Fibroblast of lung (primary cell): ENCODE measurements around the gene USP17L27. TPM values are rescaled to one million over a fixed set of nuclear protein-coding genes. Genes with fewer than 3 reads are reported as not detected.
"Not testable (repeated sequence)": the region's sequence is repeated elsewhere in the genome, so short reads cannot be mapped to it uniquely, and the experiment has no call there.

ENCODE experiments used
- DNase-seq, 2 donors: peaks; one replicate each; pipeline versions ENCODE4 v3.0.0 to v3.0.0-alpha.2; 2010; ENCODE audit warnings: low read depth in 2 of 2
- H2AFZ ChIP-seq: 2 replicates; pipeline ENCODE4 v1.5.1; 2012; ENCODE audit warnings: low read length, control low read depth, inconsistent platforms
- H3K27ac ChIP-seq: 2 replicates; pipeline ENCODE4 v1.5.1; 2011; ENCODE audit warnings: low read length, control low read depth; ENCODE audit not compliant: insufficient read depth
- H3K27me3 ChIP-seq: 2 replicates; pipeline ENCODE4 v1.5.1; 2011; ENCODE audit warnings: mild to moderate bottlenecking, low read length; ENCODE audit not compliant: control insufficient read depth, insufficient read depth
- H3K36me3 ChIP-seq: 2 replicates; pipeline ENCODE4 v1.5.1; 2011; ENCODE audit warnings: low read length; ENCODE audit not compliant: control insufficient read depth, insufficient read depth
- H3K4me1 ChIP-seq: 2 replicates; pipeline ENCODE4 v1.5.1; 2011; ENCODE audit warnings: low read length; ENCODE audit not compliant: control insufficient read depth, insufficient read depth; ENCODE audit errors: extremely low read depth
- H3K4me2 ChIP-seq: 2 replicates; pipeline ENCODE4 v1.5.1; 2011; ENCODE audit warnings: low read length, control low read depth; ENCODE audit not compliant: insufficient read depth; ENCODE audit errors: extremely low read depth
- H3K4me3 ChIP-seq, 4 experiments: fragments of 200-600 bp in 1 of 4; sonication (generic) in 1 of 4; replicated peaks in 1 of 4; 2 replicates each; pipeline ENCODE4 v1.5.1; 2011 to 2016; ENCODE audit warnings: low read length in 4 of 4, low read depth in 3 of 4, mild to moderate bottlenecking in 3 of 4, control low read depth in 2 of 4, inconsistent platforms in 1 of 4, mixed read lengths in 1 of 4; ENCODE audit not compliant: insufficient read depth in 1 of 4; ENCODE audit errors: control extremely low read depth in 1 of 4
- H3K79me2 ChIP-seq: 2 replicates; pipeline ENCODE4 v1.5.1; 2012; ENCODE audit warnings: mild to moderate bottlenecking, low read length, inconsistent platforms; ENCODE audit not compliant: control insufficient read depth, insufficient read depth
- H3K9ac ChIP-seq: 2 replicates; pipeline ENCODE4 v1.5.1; 2011; ENCODE audit warnings: mild to moderate bottlenecking, low read length, control low read depth; ENCODE audit not compliant: insufficient read depth
- H3K9me3 ChIP-seq: 2 replicates; pipeline ENCODE4 v1.5.1; 2012; ENCODE audit warnings: low read depth, low read length; ENCODE audit not compliant: control insufficient read depth, insufficient read depth
- H4K20me1 ChIP-seq: 2 replicates; pipeline ENCODE4 v1.5.1; 2011; ENCODE audit warnings: low read length; ENCODE audit not compliant: control insufficient read depth, insufficient read depth; ENCODE audit errors: extremely low read depth
- polyA minus RNA-seq: library from RNA; depleted of rRNA, polyadenylated mRNA; stranded (reverse); fragments of >200 nt; gene quantifications from 2 replicates; pipeline ENCODE4 v1.2.3, GENCODE V29; 2011; ENCODE audit warnings: low replicate concordance
- polyA plus RNA-seq, 2 donors: library from polyadenylated mRNA; depleted of rRNA in 1 of 2; stranded (reverse) in 1 of 2; unstranded in 1 of 2; fragments of >200 nt; gene quantifications; 2 replicates each; pipeline ENCODE4 v1.2.1, GENCODE V29; 2011 to 2012; ENCODE audit warnings: missing spikeins in 1 of 2
- total RNA-seq: library from RNA; depleted of rRNA; stranded (reverse); fragments of >200 nt; gene quantifications from 2 replicates; pipeline ENCODE4 v1.2.1, GENCODE V29; 2014

The USP17L27 gene, protein sequence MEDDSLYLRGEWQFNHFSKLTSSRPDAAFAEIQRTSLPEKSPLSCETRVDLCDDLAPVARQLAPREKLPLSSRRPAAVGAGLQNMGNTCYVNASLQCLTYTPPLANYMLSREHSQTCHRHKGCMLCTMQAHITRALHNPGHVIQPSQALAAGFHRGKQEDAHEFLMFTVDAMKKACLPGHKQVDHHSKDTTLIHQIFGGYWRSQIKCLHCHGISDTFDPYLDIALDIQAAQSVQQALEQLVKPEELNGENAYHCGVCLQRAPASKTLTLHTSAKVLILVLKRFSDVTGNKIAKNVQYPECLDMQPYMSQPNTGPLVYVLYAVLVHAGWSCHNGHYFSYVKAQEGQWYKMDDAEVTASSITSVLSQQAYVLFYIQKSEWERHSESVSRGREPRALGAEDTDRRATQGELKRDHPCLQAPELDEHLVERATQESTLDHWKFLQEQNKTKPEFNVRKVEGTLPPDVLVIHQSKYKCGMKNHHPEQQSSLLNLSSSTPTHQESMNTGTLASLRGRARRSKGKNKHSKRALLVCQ
- not detected in 2 replicates for total RNA-seq
- not detected in 2 replicates for polyA plus RNA-seq
- polyA plus RNA-seq (2012) = not detected in 2 replicates
- not detected in 2 replicates for polyA minus RNA-seq

DNA sequence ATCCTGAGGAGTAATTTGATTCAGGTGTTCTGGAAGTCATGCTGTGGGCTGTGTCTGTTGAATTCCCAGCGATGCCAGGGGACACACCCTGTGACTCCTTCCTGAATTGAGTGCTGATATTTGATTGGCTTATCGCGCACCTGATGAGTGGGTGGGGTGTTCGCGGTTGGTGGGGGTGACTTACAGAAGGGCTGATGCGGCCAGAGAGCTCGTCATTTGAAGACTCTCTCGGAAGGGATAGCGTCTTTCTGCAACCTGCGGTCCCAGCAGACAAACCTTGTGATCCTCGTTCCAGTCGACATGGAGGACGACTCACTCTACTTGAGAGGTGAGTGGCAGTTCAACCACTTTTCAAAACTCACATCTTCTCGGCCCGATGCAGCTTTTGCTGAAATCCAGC lies at the start of gene USP17L27:
Gene USP17L27, plus strand, starts transcription at position 301 of the 400 bp plus-strand sequence. Its CDS starts 0 bp downstream, at position 301.
- H3K9me3 ChIP-seq, H2AFZ ChIP-seq, H4K20me1 ChIP-seq, H3K4me3 ChIP-seq, H3K9ac ChIP-seq, H3K36me3 ChIP-seq, H3K4me1 ChIP-seq, DNase-seq, H3K27ac ChIP-seq, H3K79me2 ChIP-seq, H3K27me3 ChIP-seq, H3K4me2 ChIP-seq: not testable (repeated sequence)

DNA sequence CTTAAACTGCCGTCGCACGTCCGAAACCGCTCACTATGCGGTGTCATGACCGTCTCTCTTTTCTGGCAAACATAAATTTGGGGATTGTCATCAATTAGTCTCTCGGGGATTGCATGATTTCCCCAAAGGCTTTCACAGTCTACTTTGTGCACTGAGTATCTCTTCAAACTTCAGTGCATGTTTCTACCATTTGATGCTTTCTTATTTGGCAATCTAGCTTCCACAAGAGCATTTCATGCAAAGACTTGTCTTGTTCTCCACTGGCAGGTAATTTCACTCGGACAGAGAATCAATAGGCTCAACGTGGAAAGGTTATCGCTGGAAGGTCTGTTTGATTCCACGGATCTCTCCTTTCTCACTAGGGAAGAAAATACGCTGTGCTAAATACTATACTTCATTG lies 19.8 kb upstream of the USP17L27 start:
- H3K4me3 ChIP-seq, DNase-seq: not testable (repeated sequence)

DNA sequence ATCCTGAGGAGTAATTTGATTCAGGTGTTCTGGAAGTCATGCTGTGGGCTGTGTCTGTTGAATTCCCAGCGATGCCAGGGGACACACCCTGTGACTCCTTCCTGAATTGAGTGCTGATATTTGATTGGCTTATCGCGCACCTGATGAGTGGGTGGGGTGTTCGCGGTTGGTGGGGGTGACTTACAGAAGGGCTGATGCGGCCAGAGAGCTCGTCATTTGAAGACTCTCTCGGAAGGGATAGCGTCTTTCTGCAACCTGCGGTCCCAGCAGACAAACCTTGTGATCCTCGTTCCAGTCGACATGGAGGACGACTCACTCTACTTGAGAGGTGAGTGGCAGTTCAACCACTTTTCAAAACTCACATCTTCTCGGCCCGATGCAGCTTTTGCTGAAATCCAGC lies 19.1 kb upstream of the USP17L27 start, which contains the start of gene USP17L24:
Gene USP17L24, plus strand, starts transcription at position 301 of the 400 bp plus-strand sequence. Its CDS starts 0 bp downstream, at position 301.
- H3K9me3 ChIP-seq, H3K4me2 ChIP-seq, H3K4me3 ChIP-seq, H3K79me2 ChIP-seq, DNase-seq, H3K27me3 ChIP-seq, H2AFZ ChIP-seq, H3K9ac ChIP-seq, H3K27ac ChIP-seq, H3K36me3 ChIP-seq, H4K20me1 ChIP-seq, H3K4me1 ChIP-seq: not testable (repeated sequence)

More for the DNA sequence above, 19.8 kb upstream of the USP17L27 start:
- H3K4me1 ChIP-seq, H3K4me2 ChIP-seq, H2AFZ ChIP-seq, H4K20me1 ChIP-seq, H3K9me3 ChIP-seq, H3K36me3 ChIP-seq, H3K27me3 ChIP-seq, H3K79me2 ChIP-seq, H3K9ac ChIP-seq, H3K27ac ChIP-seq: not testable (repeated sequence)

DNA sequence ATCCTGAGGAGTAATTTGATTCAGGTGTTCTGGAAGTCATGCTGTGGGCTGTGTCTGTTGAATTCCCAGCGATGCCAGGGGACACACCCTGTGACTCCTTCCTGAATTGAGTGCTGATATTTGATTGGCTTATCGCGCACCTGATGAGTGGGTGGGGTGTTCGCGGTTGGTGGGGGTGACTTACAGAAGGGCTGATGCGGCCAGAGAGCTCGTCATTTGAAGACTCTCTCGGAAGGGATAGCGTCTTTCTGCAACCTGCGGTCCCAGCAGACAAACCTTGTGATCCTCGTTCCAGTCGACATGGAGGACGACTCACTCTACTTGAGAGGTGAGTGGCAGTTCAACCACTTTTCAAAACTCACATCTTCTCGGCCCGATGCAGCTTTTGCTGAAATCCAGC lies 14.3 kb upstream of the USP17L27 start, which contains the start of gene USP17L25:
Gene USP17L25, plus strand, starts transcription at position 301 of the 400 bp plus-strand sequence. Its CDS starts 0 bp downstream, at position 301.
- not testable (repeated sequence) for H3K4me3 ChIP-seq, H3K4me2 ChIP-seq, H3K27ac ChIP-seq, H3K4me1 ChIP-seq, DNase-seq, H2AFZ ChIP-seq, H3K79me2 ChIP-seq, H3K9ac ChIP-seq, H4K20me1 ChIP-seq, H3K27me3 ChIP-seq, H3K9me3 ChIP-seq, H3K36me3 ChIP-seq

DNA sequence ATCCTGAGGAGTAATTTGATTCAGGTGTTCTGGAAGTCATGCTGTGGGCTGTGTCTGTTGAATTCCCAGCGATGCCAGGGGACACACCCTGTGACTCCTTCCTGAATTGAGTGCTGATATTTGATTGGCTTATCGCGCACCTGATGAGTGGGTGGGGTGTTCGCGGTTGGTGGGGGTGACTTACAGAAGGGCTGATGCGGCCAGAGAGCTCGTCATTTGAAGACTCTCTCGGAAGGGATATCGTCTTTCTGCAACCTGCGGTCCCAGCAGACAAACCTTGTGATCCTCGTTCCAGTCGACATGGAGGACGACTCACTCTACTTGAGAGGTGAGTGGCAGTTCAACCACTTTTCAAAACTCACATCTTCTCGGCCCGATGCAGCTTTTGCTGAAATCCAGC lies 9.6 kb upstream of the USP17L27 start, which contains the start of gene USP17L26:
Gene USP17L26, plus strand, starts transcription at position 301 of the 400 bp plus-strand sequence. Its CDS starts 0 bp downstream, at position 301.
- H3K4me3 ChIP-seq, DNase-seq: not testable (repeated sequence)

DNA sequence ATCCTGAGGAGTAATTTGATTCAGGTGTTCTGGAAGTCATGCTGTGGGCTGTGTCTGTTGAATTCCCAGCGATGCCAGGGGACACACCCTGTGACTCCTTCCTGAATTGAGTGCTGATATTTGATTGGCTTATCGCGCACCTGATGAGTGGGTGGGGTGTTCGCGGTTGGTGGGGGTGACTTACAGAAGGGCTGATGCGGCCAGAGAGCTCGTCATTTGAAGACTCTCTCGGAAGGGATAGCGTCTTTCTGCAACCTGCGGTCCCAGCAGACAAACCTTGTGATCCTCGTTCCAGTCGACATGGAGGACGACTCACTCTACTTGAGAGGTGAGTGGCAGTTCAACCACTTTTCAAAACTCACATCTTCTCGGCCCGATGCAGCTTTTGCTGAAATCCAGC lies 4.8 kb upstream of the USP17L27 start, which contains the start of gene USP17L5:
Gene USP17L5, plus strand, starts transcription at position 301 of the 400 bp plus-strand sequence. Its CDS starts 0 bp downstream, at position 301.
- not testable (repeated sequence) for H3K27ac ChIP-seq, H3K4me3 ChIP-seq, H2AFZ ChIP-seq, H3K4me2 ChIP-seq, H3K4me1 ChIP-seq, H3K27me3 ChIP-seq, H3K79me2 ChIP-seq, H3K9ac ChIP-seq, H3K36me3 ChIP-seq, DNase-seq, H3K9me3 ChIP-seq, H4K20me1 ChIP-seq

More for the DNA sequence above, 9.6 kb upstream of the USP17L27 start, which contains the start of gene USP17L26:
- not testable (repeated sequence) for H3K4me1 ChIP-seq, H3K4me2 ChIP-seq, H3K36me3 ChIP-seq, H2AFZ ChIP-seq, H3K9me3 ChIP-seq, H3K27ac ChIP-seq, H3K27me3 ChIP-seq, H3K9ac ChIP-seq, H3K79me2 ChIP-seq, H4K20me1 ChIP-seq
